A549 (cell line): ENCODE results near the gene PYGO2. TPM values are rescaled to one million over a fixed set of nuclear protein-coding genes. Genes with fewer than 3 reads are reported as not detected.
"Not testable (repeated sequence)": the region's sequence is repeated elsewhere in the genome, so short reads cannot be mapped to it uniquely, and the experiment has no call there.

Source experiments
- ATAC-seq, 2 experiments: fragments of 200-7000 bp in 1 of 2; fragments of >200 bp in 1 of 2; cut with Nextera tagmentation in 1 of 2; cut with Tn5 transposase in 1 of 2; 3 replicates each; pipeline versions ENCODE4 v1.8.0 to v1.9.1; 2018 to 2020; ENCODE audit warnings: mild to moderate bottlenecking in 1 of 2, moderate library complexity in 1 of 2
- CTCF ChIA-PET: fragments of 300-600 bp; sonication (Branson Sonifier 250); formaldehyde crosslinking; extraction: SDS; loops from one replicate; lab custom pipeline; 2021; ENCODE audit warnings: antibody characterized with exemption, inconsistent platforms; lab: Yijun Ruan, JAX
- POLR2A ChIA-PET: fragments of 350-600 bp; formaldehyde crosslinking; extraction: SDS; loops from one replicate; lab custom pipeline; 2021; ENCODE audit warnings: antibody characterized with exemption, inconsistent platforms; lab: Yijun Ruan, JAX
- DNase-seq, 2 experiments: peaks; one replicate each; pipeline versions ENCODE4 v3.0.0 to v3.0.0-alpha.2; 2011 to 2016; ENCODE audit warnings: low read depth in 1 of 2, low spot score in 1 of 2
- FAIRE-seq: peaks from 2 replicates; lab custom pipeline; 2011; peaks lifted over from hg19 to GRCh38; lab: Jason Lieb, UNC
- H3K27ac ChIP-seq, 2 experiments: fragments of >200 bp; sonication (Bioruptor Twin); formaldehyde crosslinking; 3 replicates each; pipeline ENCODE4 v1.5.1; 2016 to 2017
- H3K4me1 ChIP-seq: fragments of >200 bp; sonication (Bioruptor Twin); formaldehyde crosslinking; 3 replicates; pipeline ENCODE4 v1.6.1; 2016
- H3K4me2 ChIP-seq: fragments of >200 bp; sonication (Bioruptor Twin); formaldehyde crosslinking; 3 replicates; pipeline ENCODE4 v1.6.1; 2016
- H3K4me3 ChIP-seq: fragments of >200 bp; sonication (Bioruptor Twin); formaldehyde crosslinking; 3 replicates; pipeline ENCODE4 v1.5.1; 2016
- H3K9me3 ChIP-seq: fragments of >200 bp; sonication (Bioruptor Twin); formaldehyde crosslinking; 3 replicates; pipeline ENCODE4 v1.6.1; 2016
- BCL3 ChIP-seq: fragments of >200 bp; sonication (Bioruptor Twin); formaldehyde crosslinking; IDR thresholded peaks from 3 replicates; pipeline ENCODE4 v1.6.1; 2016
- CEBPB ChIP-seq, 2 experiments: fragments of >200 bp in 1 of 2; sonication (Bioruptor Twin) in 1 of 2; formaldehyde crosslinking in 1 of 2; IDR thresholded peaks; 2 replicates each; pipeline ENCODE4 v1.6.1; 2012 to 2016
- CTCF ChIP-seq: fragments of >200 bp; sonication (Bioruptor Twin); formaldehyde crosslinking; IDR thresholded peaks from 3 replicates; pipeline ENCODE4 v1.5.1; 2016
- EHF ChIP-seq: fragments of 250-450 bp; sonication (Bioruptor Pico); IDR thresholded peaks from 2 replicates; pipeline ENCODE4 v1.5.0; 2020; ENCODE audit warnings: mild to moderate bottlenecking
- ELK1 ChIP-seq: fragments of 150-350 bp; IDR thresholded peaks from 2 replicates; pipeline ENCODE4 v1.6.1; 2014; ENCODE audit warnings: low read depth, mild to moderate bottlenecking, low read length
- FOXS1 ChIP-seq: fragments of 250-450 bp; sonication (Bioruptor Pico); IDR thresholded peaks from 2 replicates; pipeline ENCODE4 v1.5.0; 2020; ENCODE audit warnings: mild to moderate bottlenecking, moderate library complexity
- HOXB13 ChIP-seq: fragments of 250-450 bp; sonication (Bioruptor Pico); IDR thresholded peaks from 2 replicates; pipeline ENCODE4 v1.5.0; 2020; ENCODE audit warnings: low read depth, mild to moderate bottlenecking, moderate library complexity
- HOXB5 ChIP-seq: fragments of 250-450 bp; sonication (Bioruptor Pico); IDR thresholded peaks from 2 replicates; pipeline ENCODE4 v1.5.0; 2020; ENCODE audit warnings: mild to moderate bottlenecking, moderate library complexity
- JUN ChIP-seq, 2 experiments: fragments of >200 bp; sonication (Bioruptor Twin); formaldehyde crosslinking; IDR thresholded peaks; 2 replicates in 1 of 2; 3 replicates in 1 of 2; pipeline ENCODE4 v1.6.1; 2016 to 2017
- KDM1A ChIP-seq: fragments of 200-600 bp; sonication (generic); IDR thresholded peaks from 2 replicates; pipeline ENCODE4 v1.6.1; 2016; ENCODE audit warnings: low read depth, mild to moderate bottlenecking
- MAX ChIP-seq: IDR thresholded peaks from 2 replicates; pipeline ENCODE4 v1.6.1; 2012
- MAZ ChIP-seq: fragments of 150-350 bp; IDR thresholded peaks from 2 replicates; pipeline ENCODE4 v1.6.1; 2014; ENCODE audit warnings: antibody characterized with exemption, low read depth, low read length, borderline replicate concordance
- MYC ChIP-seq: IDR thresholded peaks from 2 replicates; pipeline ENCODE4 v1.6.1; 2012; ENCODE audit warnings: mild to moderate bottlenecking, inconsistent platforms, low read length, improper control_type of control experiment, borderline replicate concordance
- POLR2A ChIP-seq: IDR thresholded peaks from 2 replicates; pipeline ENCODE4 v1.6.1; 2012; ENCODE audit warnings: mild to moderate bottlenecking, low read length
- RARB ChIP-seq: fragments of 250-450 bp; sonication (Bioruptor Pico); IDR thresholded peaks from 2 replicates; pipeline ENCODE4 v1.8.0; 2021; ENCODE audit warnings: mild to moderate bottlenecking, moderate library complexity
- RCOR1 ChIP-seq: fragments of 150-350 bp; IDR thresholded peaks from 2 replicates; pipeline ENCODE4 v1.6.1; 2014; ENCODE audit warnings: antibody characterized with exemption, low read length, low read depth
- ZC3H11A ChIP-seq: fragments of 450-650 bp; IDR thresholded peaks from 2 replicates; pipeline ENCODE4 v1.6.1; 2014; ENCODE audit warnings: antibody characterized with exemption, mild to moderate bottlenecking
- WGBS: methylation state at CpG from one replicate; pipeline ENCODE4 v1.1.6; 2017; ENCODE audit errors: missing lambda C conversion rate; 5-methylcytosine and 5-hydroxymethylcytosine counted together
- polyA plus RNA-seq, 4 experiments: library from polyadenylated mRNA; depleted of rRNA in 3 of 4; stranded (reverse); fragments of >200 nt; fragmentation: RNase III in 1 of 4; extraction: RNeasy Plus Mini Kit Qiagen cat#74134 plus additional on column Dnase treatment in 1 of 4; gene quantifications; 2 replicates in 3 of 4; 3 replicates in 1 of 4; pipeline ENCODE4 v1.2.3, GENCODE V29; 2011 to 2017

Gene PYGO2
- polyA plus RNA-seq, 2 of the 4 experiments (the other 2 are of a cell fraction): 18.3 to 24.6 TPM

GRCh38 chr1:154988058-154988954 lies 26.7 kb upstream of the PYGO2 start:
- TF ChIP-seq MAX (no peak), CTCF (0 out of 3 replicates have a peak, but pooled peaks have one; percentile 5)
- H3K27ac ChIP-seq: no peak overlapping the region
- POLR2A ChIA-PET: interaction anchor here (0.5 to 0.9 kb wide), 3 partner anchors 11 to 52 kb away, joined by 3 read pairs; no protein-coding TSS in a partner anchor
- DNase-seq: no peak
- H3K9me3 ChIP-seq: no peaks in the 10 kb centered on the region
- H3K4me1 ChIP-seq: peaks cover 22% of the 10 kb centered on the region; the same call in 2 of the 3 replicates
- no peak for FAIRE-seq
- CTCF ChIA-PET: interaction anchor here (0.9 to 1.6 kb wide), 3 partner anchors 97 to 319 kb away, joined by 3 read pairs; no protein-coding TSS in a partner anchor
- 89% methylated on average over 17 of the region's 17 CpGs for WGBS
- H3K4me2 ChIP-seq: no peak overlapping the region
- no peak for ATAC-seq
- no peak overlapping the region for H3K4me3 ChIP-seq

GRCh38 chr1:154987326-154987725 lies 25.7 kb upstream of the PYGO2 start:
- no peak for ATAC-seq
- FAIRE-seq: no peak
- Histone ChIP-seq H3K4me2 (no peak overlapping the region), H3K4me3 (no peak overlapping the region), H3K27ac (peak overlapping the region in 1 of 2 experiments; percentile 45; a peak in 2 of 6 replicates), H3K4me1 (peaks cover 20% of the 10 kb centered on the region), H3K9me3 (no peaks in the 10 kb centered on the region)
- WGBS: 87% methylated on average over 6 of the region's 6 CpGs
- CTCF ChIA-PET: interaction anchor here (0.6 to 1.6 kb wide), 4 partner anchors 98 to 588 kb away, joined by 3 read pairs; no protein-coding TSS in a partner anchor
- POLR2A ChIA-PET: interaction anchor here (0.9 to 1.1 kb wide), 2 partner anchors 14 kb away, joined by 3 read pairs; no protein-coding TSS in a partner anchor
- no peak for TF ChIP-seq EHF
- TF ChIP-seq HOXB13 (CRISPR knock-in tag): no peak
- DNase-seq: no peak

GRCh38 chr1:154986736-154987135 lies 25.2 kb upstream of the PYGO2 start:
- H3K4me3 ChIP-seq, FAIRE-seq, H3K4me2 ChIP-seq, ATAC-seq, H3K9me3 ChIP-seq, DNase-seq: not testable (repeated sequence)
- ChIA-PET POLR2A (interaction anchor here (1.1 kb wide), 1 partner anchor 13 kb away, joined by 3 read pairs; no protein-coding TSS in a partner anchor), CTCF (interaction anchor here (1.2 kb wide), 1 partner anchor 105 kb away, joined by 3 read pairs; no protein-coding TSS in a partner anchor)
- Histone ChIP-seq H3K27ac (peak overlapping the region in 1 of 2 experiments; percentile 45; a peak in 1 of 6 replicates), H3K4me1 (peaks cover 21% of the 10 kb centered on the region)
- WGBS: 91% methylated on average over 4 of the region's 4 CpGs

GRCh38 chr1:154983776-154984466 lies 22.3 kb upstream of the PYGO2 start:
- FAIRE-seq (no peak), ATAC-seq (peak in 1 of 2 experiments; percentile 16; a peak in 3 of 6 replicates), DNase-seq (no peak)
- peak overlapping the region; percentile 83 to 86 for H3K27ac ChIP-seq
- CTCF ChIA-PET: interaction anchor here (1.3 kb wide), 1 partner anchor 101 kb away, joined by 3 read pairs; no protein-coding TSS in a partner anchor
- TF ChIP-seq FOXS1 (CRISPR knock-in tag) (no peak), KDM1A (no peak), MYC (no peak), RCOR1 (no peak), ZC3H11A (no peak), HOXB5 (CRISPR knock-in tag) (no peak), ELK1 (no peak), POLR2A (no peak), BCL3 (no peak), JUN (IDR thresholded peaks at IDR 0.05) (no peak), RARB (CRISPR knock-in tag) (no peak), MAZ (no peak), CEBPB (IDR thresholded peaks at IDR 0.05) (no peak), HOXB13 (CRISPR knock-in tag) (no peak), MAX (no peak)
- POLR2A ChIA-PET: interaction anchor here (0.6 to 2.8 kb wide), 10 partner anchors 10 to 94 kb away, joined by 3 to 41 read pairs (median 5); partner anchors contain the start of genes CKS1B, LENEP, PYGO2 and SHC1
- peak overlapping the region; percentile 85 for H3K4me2 ChIP-seq
- H3K9me3 ChIP-seq: no peaks in the 10 kb centered on the region
- H3K4me1 ChIP-seq: peaks cover 21% of the 10 kb centered on the region
- H3K4me3 ChIP-seq: peak overlapping the region; percentile 81
- WGBS: 20% methylated on average over 13 of the region's 17 CpGs
